ENCODE data around the gene MTRF1.

GRCh38 chr13:41282129-41282571 is 18.8 kb upstream of the MTRF1 start:
- no peak for TF ChIP-seq CTCF (IDR thresholded peaks at IDR 0.05; ENCODE audit: low read depth, low read length)
- no peak for TF ChIP-seq POLR2A (IDR thresholded peaks at IDR 0.05; ENCODE audit: extremely low read depth, insufficient read length)
- no peak for TF ChIP-seq MYC (IDR thresholded peaks at IDR 0.05; ENCODE audit: low read depth, low read length)

Measured in NB4 (cell line).